GM15510 (cell line): Measurements from ENCODE around the gene PRKAG2.

Experiments
- POLR2A ChIP-seq: IDR thresholded peaks from 3 replicates; pipeline ENCODE4 v1.6.1; 2011; ENCODE audit warnings: borderline replicate concordance; ENCODE audit not compliant: insufficient read length; ENCODE audit errors: extremely low read depth

The PRKAG2 gene

GRCh38 chr7:151662251-151662826 lies 214.6 kb downstream of the PRKAG2 start:
- no peak for TF ChIP-seq POLR2A

- no peak for TF ChIP-seq POLR2A
Observed at GRCh38 chr7:151661587-151661986, 215.3 kb downstream of the PRKAG2 start.

GRCh38 chr7:151660141-151660540 lies 216.8 kb downstream of the PRKAG2 start:
- TF ChIP-seq POLR2A: no peak

- no peak for TF ChIP-seq POLR2A
Observed at GRCh38 chr7:151659219-151659618, 217.7 kb downstream of the PRKAG2 start.

GRCh38 chr7:151658778-151659177 lies 218.1 kb downstream of the PRKAG2 start:
- no peak for TF ChIP-seq POLR2A

GRCh38 chr7:151657173-151657572 lies 219.7 kb downstream of the PRKAG2 start:
- TF ChIP-seq POLR2A: no peak

- TF ChIP-seq POLR2A: no peak
Observed at GRCh38 chr7:151655555-151655954, 221.4 kb downstream of the PRKAG2 start.

- TF ChIP-seq POLR2A: no peak
Observed at GRCh38 chr7:151652111-151652510, 224.8 kb downstream of the PRKAG2 start.

GRCh38 chr7:151650161-151650560 lies 226.8 kb downstream of the PRKAG2 start:
- no peak for TF ChIP-seq POLR2A

- TF ChIP-seq POLR2A: no peak
Observed at GRCh38 chr7:151648429-151648828, 228.5 kb downstream of the PRKAG2 start.

GRCh38 chr7:151647874-151648273 lies 229.0 kb downstream of the PRKAG2 start:
- no peak for TF ChIP-seq POLR2A

GRCh38 chr7:151647006-151647405 lies 229.9 kb downstream of the PRKAG2 start:
- TF ChIP-seq POLR2A: no peak

GRCh38 chr7:151645311-151645710 lies 231.6 kb downstream of the PRKAG2 start:
- no peak for TF ChIP-seq POLR2A

GRCh38 chr7:151644554-151644953 lies 232.4 kb downstream of the PRKAG2 start:
- TF ChIP-seq POLR2A: no peak

GRCh38 chr7:151642746-151643145 lies 234.2 kb downstream of the PRKAG2 start:
- TF ChIP-seq POLR2A: no peak

GRCh38 chr7:151641587-151641986 lies 235.3 kb downstream of the PRKAG2 start:
- no peak for TF ChIP-seq POLR2A

- no peak for TF ChIP-seq POLR2A
Observed at GRCh38 chr7:151637781-151638261, 239.1 kb downstream of the PRKAG2 start.

- no peak for TF ChIP-seq POLR2A
Observed at GRCh38 chr7:151634643-151635042, 242.3 kb downstream of the PRKAG2 start.

GRCh38 chr7:151633516-151633812 lies 243.5 kb downstream of the PRKAG2 start:
- TF ChIP-seq POLR2A: no peak
